Stimulated activated naive CD8-positive, alpha-beta T cell treated with anti-CD3 and anti-CD28 coated beads, Interleukin-15, Interleukin-2, amounts not matched to agents 100 ng/mL and 50 ng/mL, for 24 hours (primary cell): ENCODE measurements around the gene ERCC2.
A peak's percentile ranks its signal among the peaks of the same experiment; 100 is the strongest.

Experiments used
- H3K27ac Mint-ChIP-seq: one replicate; pipeline ENCODE4 v1.8.0; 2021; ENCODE audit warnings: mild to moderate bottlenecking, mixed read lengths
- H3K27me3 Mint-ChIP-seq: one replicate; pipeline ENCODE4 v1.8.0; 2021; ENCODE audit warnings: mixed read lengths
- H3K36me3 Mint-ChIP-seq: one replicate; pipeline ENCODE4 v1.8.0; 2021; ENCODE audit warnings: low read depth, mixed read lengths
- H3K4me1 Mint-ChIP-seq: one replicate; pipeline ENCODE4 v1.8.0; 2021; ENCODE audit warnings: low read depth, mixed read lengths
- H3K4me3 Mint-ChIP-seq: one replicate; pipeline ENCODE4 v1.8.0; 2021; ENCODE audit warnings: mild to moderate bottlenecking, mixed read lengths
- H3K9me3 Mint-ChIP-seq: one replicate; pipeline ENCODE4 v1.8.0; 2021; ENCODE audit warnings: mixed read lengths

Gene ERCC2

DNA sequence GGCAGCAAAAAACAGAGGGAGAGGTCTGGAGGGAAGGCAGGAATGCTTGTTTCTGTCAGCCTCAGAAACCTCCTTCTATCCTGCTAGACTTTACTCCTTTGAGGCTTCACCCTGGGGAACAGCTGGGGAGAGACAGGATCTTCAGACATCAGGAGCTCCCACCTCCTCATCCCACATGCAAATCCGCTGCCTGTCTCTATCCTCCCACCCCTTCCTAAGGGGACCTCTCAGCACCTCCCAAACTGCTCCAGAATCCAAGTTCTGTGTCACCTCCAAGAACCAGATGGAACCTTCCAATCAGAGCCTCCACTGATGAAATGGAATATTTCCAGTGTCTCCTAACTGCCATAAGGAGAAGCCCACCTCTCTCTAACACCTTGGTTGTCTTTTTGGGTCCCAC is 9.7 kb upstream of the ERCC2 start:
- no peak overlapping the region for H3K4me3 Mint-ChIP-seq
- no peak overlapping the region for H3K27ac Mint-ChIP-seq
- no peaks in the 10 kb centered on the region for H3K36me3 Mint-ChIP-seq
- H3K9me3 Mint-ChIP-seq = no peaks in the 10 kb centered on the region
- peaks cover 4% of the 10 kb centered on the region for H3K27me3 Mint-ChIP-seq
- no peaks in the 10 kb centered on the region for H3K4me1 Mint-ChIP-seq

GRCh38 chr19:45376045-45376724 is 5.8 kb upstream of the ERCC2 start:
- Mint-ChIP-seq H3K27me3 (no peaks in the 10 kb centered on the region), H3K27ac (no peak overlapping the region), H3K9me3 (no peaks in the 10 kb centered on the region), H3K36me3 (no peaks in the 10 kb centered on the region), H3K4me3 (no peak overlapping the region), H3K4me1 (no peaks in the 10 kb centered on the region)

DNA sequence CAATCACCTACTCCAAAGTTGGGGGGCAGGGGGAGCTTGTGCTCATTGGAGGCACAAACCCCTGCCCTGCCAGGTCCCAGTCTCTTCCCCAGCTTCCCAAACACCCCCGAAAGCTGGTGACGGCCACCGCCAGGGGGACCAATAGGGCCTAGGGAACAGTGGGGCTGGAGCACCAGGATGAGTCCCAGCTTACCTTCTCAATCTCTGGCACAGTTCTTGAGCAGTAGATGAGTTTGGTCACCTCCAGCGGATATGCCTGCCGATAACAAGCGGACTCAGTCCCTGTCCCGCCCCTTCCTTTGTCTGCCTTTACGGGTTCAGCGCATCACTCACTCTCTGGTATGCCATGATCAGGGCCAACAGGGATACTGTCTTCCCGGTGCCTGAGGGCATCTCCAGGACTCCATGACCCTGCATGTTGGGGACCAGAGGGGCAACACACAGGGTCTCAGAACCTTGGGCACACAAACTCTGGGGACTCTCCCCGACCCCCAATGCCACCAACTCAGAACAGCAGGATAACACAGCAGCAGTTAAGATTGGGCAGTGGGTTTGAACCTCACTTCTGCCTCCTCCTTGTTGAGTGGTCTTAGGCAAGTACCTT is 1.5 kb downstream of the ERCC2 start:
- Mint-ChIP-seq H3K36me3 (no peaks in the 10 kb centered on the region), H3K27ac (no peak overlapping the region), H3K9me3 (no peaks in the 10 kb centered on the region), H3K4me3 (peak overlapping the region; percentile 73), H3K4me1 (peaks cover 19% of the 10 kb centered on the region), H3K27me3 (no peaks in the 10 kb centered on the region)

DNA sequence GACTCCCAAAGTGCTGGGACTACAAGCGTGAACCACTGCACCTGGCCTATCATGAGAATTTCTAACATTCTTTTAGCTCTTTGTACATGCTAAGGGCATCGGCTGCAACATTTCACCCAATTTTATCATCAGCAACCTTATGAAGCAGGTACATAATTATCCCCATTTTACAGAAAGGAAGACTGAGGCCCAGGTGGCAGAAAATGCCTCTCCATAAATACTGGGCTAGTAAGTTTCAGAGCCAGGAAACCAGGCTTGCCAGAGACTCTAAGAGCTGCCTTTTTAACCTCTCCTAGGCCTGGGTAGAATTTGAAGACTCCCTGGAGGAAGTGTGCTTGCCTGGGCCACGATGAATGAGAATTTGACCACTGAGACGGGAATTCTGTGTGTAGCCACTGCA is 2.2 kb downstream of the ERCC2 start:
- H3K9me3 Mint-ChIP-seq = no peaks in the 10 kb centered on the region
- H3K36me3 Mint-ChIP-seq = no peaks in the 10 kb centered on the region
- H3K27ac Mint-ChIP-seq = no peak overlapping the region

GRCh38 chr19:45364696-45365095 is 5.7 kb downstream of the ERCC2 start:
- H3K27me3 Mint-ChIP-seq = no peaks in the 10 kb centered on the region
- no peak overlapping the region for H3K27ac Mint-ChIP-seq
- no peak overlapping the region for H3K4me3 Mint-ChIP-seq
- no peaks in the 10 kb centered on the region for H3K9me3 Mint-ChIP-seq
- H3K4me1 Mint-ChIP-seq = peaks cover 9% of the 10 kb centered on the region
- peaks cover 14% of the 10 kb centered on the region for H3K36me3 Mint-ChIP-seq

More for the DNA sequence above, 2.2 kb downstream of the ERCC2 start:
- Mint-ChIP-seq H3K27me3 (no peaks in the 10 kb centered on the region), H3K4me1 (peaks cover 19% of the 10 kb centered on the region), H3K4me3 (no peak overlapping the region)

- H3K27me3 Mint-ChIP-seq = no peaks in the 10 kb centered on the region
- peaks cover 21% of the 10 kb centered on the region for H3K36me3 Mint-ChIP-seq
These were observed 6.4 kb downstream of the ERCC2 start for GRCh38 chr19:45363861-45364459.

DNA sequence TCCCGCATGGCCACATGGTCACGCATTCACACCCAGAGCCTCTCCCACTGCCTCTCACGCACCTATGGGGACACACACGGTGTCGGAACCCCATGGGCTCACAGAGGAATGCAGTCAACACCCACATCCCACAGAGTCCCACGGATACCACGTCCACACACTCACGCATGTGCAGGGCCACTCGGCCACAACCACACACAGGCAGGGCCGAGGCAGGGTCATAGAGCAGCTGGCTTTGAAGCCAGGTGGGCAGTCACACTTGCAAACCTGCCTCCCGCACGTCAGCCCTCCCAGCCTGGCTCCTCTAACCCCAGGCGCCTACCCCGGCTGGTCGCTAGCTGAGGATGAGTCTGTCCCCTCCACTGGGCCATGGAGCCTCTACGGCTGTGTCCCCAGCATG is 8.1 kb downstream of the ERCC2 start:
- Mint-ChIP-seq H3K4me1 (no peaks in the 10 kb centered on the region), H3K4me3 (no peak overlapping the region), H3K9me3 (no peaks in the 10 kb centered on the region), H3K27me3 (no peaks in the 10 kb centered on the region), H3K36me3 (peaks cover 36% of the 10 kb centered on the region), H3K27ac (no peak overlapping the region)

More at GRCh38 chr19:45363861-45364459, 6.4 kb downstream of the ERCC2 start:
- H3K4me1 Mint-ChIP-seq = peaks cover 6% of the 10 kb centered on the region
- no peak overlapping the region for H3K27ac Mint-ChIP-seq
- H3K4me3 Mint-ChIP-seq = no peak overlapping the region
- no peaks in the 10 kb centered on the region for H3K9me3 Mint-ChIP-seq

GRCh38 chr19:45361608-45362007 is 8.8 kb downstream of the ERCC2 start:
- Mint-ChIP-seq H3K4me3 (no peak overlapping the region), H3K27me3 (no peaks in the 10 kb centered on the region), H3K4me1 (no peaks in the 10 kb centered on the region), H3K27ac (no peak overlapping the region), H3K9me3 (no peaks in the 10 kb centered on the region), H3K36me3 (peaks cover 36% of the 10 kb centered on the region)

- H3K27me3 Mint-ChIP-seq = no peaks in the 10 kb centered on the region
- H3K27ac Mint-ChIP-seq = no peak overlapping the region
- H3K9me3 Mint-ChIP-seq = no peaks in the 10 kb centered on the region
- H3K4me3 Mint-ChIP-seq = no peak overlapping the region
- H3K36me3 Mint-ChIP-seq = peaks cover 46% of the 10 kb centered on the region
- no peaks in the 10 kb centered on the region for H3K4me1 Mint-ChIP-seq
These were observed 12.1 kb downstream of the ERCC2 start for GRCh38 chr19:45358213-45358792.

GRCh38 chr19:45357445-45357783 is 13.0 kb downstream of the ERCC2 start:
- Mint-ChIP-seq H3K4me1 (no peaks in the 10 kb centered on the region), H3K36me3 (peaks cover 46% of the 10 kb centered on the region), H3K4me3 (no peak overlapping the region), H3K9me3 (no peaks in the 10 kb centered on the region), H3K27me3 (no peaks in the 10 kb centered on the region), H3K27ac (no peak overlapping the region)

- no peak overlapping the region for H3K27ac Mint-ChIP-seq
- H3K36me3 Mint-ChIP-seq = peaks cover 42% of the 10 kb centered on the region
- no peaks in the 10 kb centered on the region for H3K4me1 Mint-ChIP-seq
- H3K4me3 Mint-ChIP-seq = no peak overlapping the region
- no peaks in the 10 kb centered on the region for H3K9me3 Mint-ChIP-seq
- no peaks in the 10 kb centered on the region for H3K27me3 Mint-ChIP-seq
These were observed 13.5 kb downstream of the ERCC2 start for GRCh38 chr19:45356760-45357444.

DNA sequence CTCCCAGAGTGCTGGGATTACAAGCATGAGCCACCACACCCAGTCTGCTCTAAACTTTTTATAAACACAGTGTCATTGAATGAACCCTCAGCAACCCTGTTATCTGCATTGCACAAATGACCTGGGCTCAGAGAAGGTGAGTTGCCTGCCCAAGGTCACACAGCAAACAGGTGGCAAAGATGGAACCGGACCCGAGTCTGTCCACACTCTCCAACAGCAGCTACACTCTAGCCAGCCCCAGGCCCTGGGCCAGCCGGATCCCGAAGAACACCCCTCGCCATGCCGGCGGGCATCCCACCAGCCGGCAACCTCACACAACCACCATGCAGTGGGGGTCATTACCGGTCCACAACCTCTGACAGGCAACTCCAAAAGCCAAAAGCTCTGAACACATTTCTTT is 14.5 kb downstream of the ERCC2 start:
- Mint-ChIP-seq H3K9me3 (no peaks in the 10 kb centered on the region), H3K36me3 (peaks cover 32% of the 10 kb centered on the region), H3K27ac (no peak overlapping the region), H3K27me3 (no peaks in the 10 kb centered on the region), H3K4me3 (no peak overlapping the region), H3K4me1 (no peaks in the 10 kb centered on the region)

- H3K36me3 Mint-ChIP-seq = peaks cover 31% of the 10 kb centered on the region
- H3K4me1 Mint-ChIP-seq = no peaks in the 10 kb centered on the region
- H3K27me3 Mint-ChIP-seq = no peaks in the 10 kb centered on the region
- H3K27ac Mint-ChIP-seq = no peak overlapping the region
- H3K9me3 Mint-ChIP-seq = no peaks in the 10 kb centered on the region
- H3K4me3 Mint-ChIP-seq = no peak overlapping the region
These were observed 15.0 kb downstream of the ERCC2 start for GRCh38 chr19:45355402-45355801.

GRCh38 chr19:45354241-45354842 is 16.0 kb downstream of the ERCC2 start:
- Mint-ChIP-seq H3K27ac (no peak overlapping the region), H3K4me3 (no peak overlapping the region)

More at GRCh38 chr19:45354241-45354842, 16.0 kb downstream of the ERCC2 start:
- Mint-ChIP-seq H3K36me3 (peaks cover 28% of the 10 kb centered on the region), H3K27me3 (no peaks in the 10 kb centered on the region), H3K9me3 (no peaks in the 10 kb centered on the region), H3K4me1 (no peaks in the 10 kb centered on the region)
